IMR-90 (cell line): ENCODE data around the gene VRTN. TPM values are rescaled to one million over a fixed set of nuclear protein-coding genes. Genes with fewer than 3 reads are reported as not detected.

ENCODE experiments used
- ATAC-seq: fragments of 200-7000 bp; cut with Tn5 transposase; 2 replicates; pipeline ENCODE4 v1.9.1; 2020; ENCODE audit warnings: low read depth, mild to moderate bottlenecking, moderate library complexity
- BruUV-seq: library from RNA; stranded (reverse); fragments of 400-500 nt; replicated peaks from 2 replicates; lab custom pipeline; 2021; lab: Mats Ljungman, UMichigan
- CTCF ChIA-PET: fragments of 300-600 bp; formaldehyde crosslinking; extraction: SDS; loops from one replicate; lab custom pipeline; 2021; ENCODE audit warnings: antibody characterized with exemption; lab: Yijun Ruan, JAX
- POLR2A ChIA-PET: fragments of 300-600 bp; sonication (Branson Sonifier 250); formaldehyde crosslinking; loops from one replicate; lab custom pipeline; 2022; ENCODE audit warnings: antibody characterized with exemption; ENCODE audit not compliant: unreplicated experiment; lab: Charles Lee
- DNase-seq: peaks from one replicate; pipeline ENCODE4 v3.0.0; 2013
- H2AFZ ChIP-seq: replicated peaks from 2 replicates; pipeline ENCODE3; 2013; ENCODE audit warnings: low read length, mild to moderate bottlenecking; ENCODE audit not compliant: poor library complexity
- H2AK5ac ChIP-seq: 2 replicates; pipeline ENCODE4 v1.6.1; 2013; ENCODE audit warnings: low read depth, low read length, inconsistent platforms
- H2AK9ac ChIP-seq: replicated peaks from 2 replicates; pipeline ENCODE3; 2013; ENCODE audit warnings: mild to moderate bottlenecking, low read depth, low read length, moderate library complexity; ENCODE audit not compliant: poor library complexity
- H2BK120ac ChIP-seq: 2 replicates; pipeline ENCODE4 v1.6.1; 2013; ENCODE audit warnings: low read depth, low read length, inconsistent platforms
- H2BK15ac ChIP-seq: 3 replicates; pipeline ENCODE4 v1.6.1; 2013; ENCODE audit warnings: low read depth, low read length, inconsistent platforms
- H2BK20ac ChIP-seq: 2 replicates; pipeline ENCODE4 v1.6.1; 2013; ENCODE audit warnings: low read depth, mild to moderate bottlenecking, inconsistent platforms, low read length, moderate library complexity
- H2BK5ac ChIP-seq: 2 replicates; pipeline ENCODE4 v1.6.1; 2013; ENCODE audit warnings: mild to moderate bottlenecking, low read depth, low read length, inconsistent platforms; ENCODE audit not compliant: poor library complexity, severe bottlenecking
- H3K14ac ChIP-seq: replicated peaks from 2 replicates; pipeline ENCODE4 v1.6.1; 2013; ENCODE audit warnings: low read depth, low read length, inconsistent platforms
- H3K18ac ChIP-seq: 2 replicates; pipeline ENCODE4 v1.6.1; 2013; ENCODE audit warnings: low read depth, low read length, control low read depth
- H3K23ac ChIP-seq: 2 replicates; pipeline ENCODE4 v1.6.1; 2013; ENCODE audit warnings: low read depth, low read length, inconsistent platforms
- H3K27ac ChIP-seq: 2 replicates; pipeline ENCODE4 v1.5.1; 2013; ENCODE audit warnings: mild to moderate bottlenecking, control low read depth, low read length; ENCODE audit not compliant: insufficient read depth
- H3K27me3 ChIP-seq: 2 replicates; pipeline ENCODE4 v1.6.1; 2013; ENCODE audit warnings: low read length; ENCODE audit not compliant: control insufficient read depth, insufficient read depth
- H3K36me3 ChIP-seq: 2 replicates; pipeline ENCODE4 v1.6.1; 2013; ENCODE audit warnings: low read length, mixed read lengths; ENCODE audit not compliant: control insufficient read depth, insufficient read depth
- H3K4ac ChIP-seq: 2 replicates; pipeline ENCODE4 v1.6.1; 2013; ENCODE audit warnings: low read depth, low read length, inconsistent platforms
- H3K4me1 ChIP-seq: 2 replicates; pipeline ENCODE4 v1.6.1; 2013; ENCODE audit warnings: low read length, mixed read lengths; ENCODE audit not compliant: control insufficient read depth, insufficient read depth
- H3K4me2 ChIP-seq: 2 replicates; pipeline ENCODE4 v1.6.1; 2013; ENCODE audit warnings: low read depth, mild to moderate bottlenecking, control low read depth, low read length, moderate library complexity
- H3K4me3 ChIP-seq: 2 replicates; pipeline ENCODE4 v1.5.1; 2013; ENCODE audit warnings: low read depth, mild to moderate bottlenecking, control low read depth, low read length, moderate library complexity; ENCODE audit not compliant: insufficient read depth
- H3K56ac ChIP-seq: 2 replicates; pipeline ENCODE4 v1.6.1; 2013; ENCODE audit warnings: low read length, inconsistent platforms; ENCODE audit not compliant: insufficient read depth; ENCODE audit errors: extremely low read depth
- H3K79me1 ChIP-seq, 2 experiments: 2 replicates each; pipeline ENCODE4 v1.6.1; 2013; ENCODE audit warnings: low read length in 2 of 2, inconsistent platforms in 1 of 2, low read depth in 1 of 2
- H3K9ac ChIP-seq: 2 replicates; pipeline ENCODE4 v1.6.1; 2013; ENCODE audit warnings: low read depth, low read length, control low read depth
- H3K9me1 ChIP-seq: 2 replicates; pipeline ENCODE4 v1.6.1; 2013; ENCODE audit warnings: low read length, inconsistent platforms; ENCODE audit not compliant: insufficient read depth
- H3K9me3 ChIP-seq: 2 replicates; pipeline ENCODE4 v1.6.1; 2013; ENCODE audit warnings: low read length; ENCODE audit not compliant: control insufficient read depth, insufficient read depth
- H4K20me1 ChIP-seq: 2 replicates; pipeline ENCODE4 v1.6.1; 2013; ENCODE audit warnings: low read length, inconsistent platforms; ENCODE audit not compliant: insufficient read depth
- H4K5ac ChIP-seq: 2 replicates; pipeline ENCODE4 v1.6.1; 2013; ENCODE audit warnings: mild to moderate bottlenecking, low read depth, low read length, control low read depth
- H4K8ac ChIP-seq, 2 experiments: 2 replicates each; pipeline ENCODE4 v1.6.1; 2013; ENCODE audit warnings: low read depth in 2 of 2, low read length in 2 of 2, control low read depth in 1 of 2, inconsistent platforms in 1 of 2
- H4K91ac ChIP-seq: 2 replicates; pipeline ENCODE4 v1.6.1; 2013; ENCODE audit warnings: low read depth, low read length, inconsistent platforms; ENCODE audit not compliant: insufficient read depth
- BHLHE40 ChIP-seq: fragments of 150-350 bp; IDR thresholded peaks from 2 replicates; pipeline ENCODE4 v1.6.1; 2016; ENCODE audit warnings: mild to moderate bottlenecking, low read depth, low read length
- CEBPB ChIP-seq: IDR thresholded peaks from 2 replicates; pipeline ENCODE4 v1.6.1; 2012; ENCODE audit warnings: low read depth, low read length, improper control_type of control experiment
- CHD1 ChIP-seq: IDR thresholded peaks from 2 replicates; pipeline ENCODE4 v1.6.1; 2012; ENCODE audit warnings: low read depth, low read length, improper control_type of control experiment
- CTCF ChIP-seq: conservative IDR thresholded peaks from 2 replicates; pipeline ENCODE4 v1.5.1; 2012; ENCODE audit warnings: mild to moderate bottlenecking, low read depth, low read length, improper control_type of control experiment
- ELK1 ChIP-seq: fragments of 150-350 bp; IDR thresholded peaks from 2 replicates; pipeline ENCODE4 v1.6.1; 2016; ENCODE audit warnings: low read depth, mild to moderate bottlenecking, low read length, moderate library complexity, borderline replicate concordance
- FOS ChIP-seq: fragments of 150-350 bp; IDR thresholded peaks from 2 replicates; pipeline ENCODE4 v1.6.1; 2016; ENCODE audit warnings: low read depth, low read length
- MAFK ChIP-seq: IDR thresholded peaks from 2 replicates; pipeline ENCODE4 v1.6.1; 2012; ENCODE audit warnings: low read depth, low read length, improper control_type of control experiment
- MAZ ChIP-seq: IDR thresholded peaks from 2 replicates; pipeline ENCODE4 v1.6.1; 2012; ENCODE audit warnings: low read depth, mild to moderate bottlenecking, low read length, improper control_type of control experiment, moderate library complexity, borderline replicate concordance
- MXI1 ChIP-seq: IDR thresholded peaks from 2 replicates; pipeline ENCODE4 v1.6.1; 2012; ENCODE audit warnings: low read depth, mild to moderate bottlenecking, low read length, moderate library complexity, borderline replicate concordance
- NFE2L2 ChIP-seq: fragments of 150-350 bp; IDR thresholded peaks from 2 replicates; pipeline ENCODE4 v1.6.1; 2016; ENCODE audit warnings: low read depth, mild to moderate bottlenecking, low read length
- POLR2A ChIP-seq: IDR thresholded peaks from 2 replicates; pipeline ENCODE4 v1.6.1; 2012; ENCODE audit warnings: mild to moderate bottlenecking, low read depth, low read length
- RAD21 ChIP-seq: IDR thresholded peaks from 2 replicates; pipeline ENCODE4 v1.6.1; 2012; ENCODE audit warnings: low read length, improper control_type of control experiment
- RCOR1 ChIP-seq: IDR thresholded peaks from 2 replicates; pipeline ENCODE4 v1.6.1; 2012; ENCODE audit warnings: mild to moderate bottlenecking, low read length, improper control_type of control experiment; ENCODE audit not compliant: insufficient replicate concordance
- RFX5 ChIP-seq: IDR thresholded peaks from 2 replicates; pipeline ENCODE4 v1.8.0; 2012; ENCODE audit warnings: low read depth, mild to moderate bottlenecking, low read length, moderate library complexity
- SMC3 ChIP-seq: fragments of 150-350 bp; IDR thresholded peaks from 2 replicates; pipeline ENCODE4 v1.6.1; 2016; ENCODE audit warnings: low read depth, mild to moderate bottlenecking, antibody characterized with exemption, low read length, moderate library complexity
- USF2 ChIP-seq: fragments of 150-350 bp; IDR thresholded peaks from 2 replicates; pipeline ENCODE4 v1.6.1; 2017; ENCODE audit warnings: mild to moderate bottlenecking, antibody characterized with exemption, low read length, low read depth
- WGBS, 2 experiments: methylation state at CpG; one replicate each; pipeline versions ENCODE4 v1.1.5 to v1.1.7; 2013; ENCODE audit warnings: missing lambda C conversion rate in 2 of 2; ENCODE audit not compliant: insufficient read length in 1 of 2; ENCODE audit errors: extremely low coverage in 2 of 2; 5-methylcytosine and 5-hydroxymethylcytosine counted together
- dilution Hi-C: fragments of 300-500 bp; cut with HindIII; formaldehyde crosslinking; loops from one replicate; pipeline ENCODE4 v1.14.3; 2018; ENCODE audit warnings: low sequenced_read_pairs; ENCODE audit not compliant: unreplicated experiment
- in situ Hi-C: fragments of 300-500 bp; cut with MboI; formaldehyde crosslinking; loops from 3 replicates; pipeline ENCODE4 v1.14.3; 2019; ENCODE audit warnings: low sequenced_read_pairs, inconsistent platforms, mixed read lengths
- intact Hi-C: fragments of 100-400 bp; cut with micrococcal nuclease; formaldehyde crosslinking; loops from 2 replicates; pipeline ENCODE4 v1.10.0; 2022
- polyA plus RNA-seq, 3 experiments: library from polyadenylated mRNA; depleted of rRNA; stranded (reverse); fragments of >200 nt; gene quantifications; 2 replicates each; pipeline ENCODE4 v1.2.3, GENCODE V29; 2012; ENCODE audit warnings: low replicate concordance in 1 of 3
- total RNA-seq: library from RNA; depleted of rRNA; stranded (reverse); fragments of >200 nt; gene quantifications from 2 replicates; pipeline ENCODE4 v1.2.3, GENCODE V29; 2012

The VRTN gene
- total and polyA plus RNA-seq, 2 of the 4 experiments (the other 2 are of a cell fraction): not detected

GRCh38 chr14:74362361-74362915 is 14.2 kb downstream of the VRTN start:
- ChIA-PET POLR2A (no interaction called here), CTCF (interaction anchor here (0.7 to 1.3 kb wide), 2 partner anchors 12 to 180 kb away, joined by 3 read pairs; no protein-coding TSS in a partner anchor)
- H3K9ac ChIP-seq: no peak overlapping the region
- no peak overlapping the region for H2BK20ac ChIP-seq
- no peak overlapping the region for H4K91ac ChIP-seq
- H3K56ac ChIP-seq: no peak overlapping the region
- no peak overlapping the region for H3K4me3 ChIP-seq
- no peak overlapping the region for H3K4ac ChIP-seq
- DNase-seq (peak; percentile 68), ATAC-seq (peak; percentile 100)
- H2BK15ac ChIP-seq: no peak overlapping the region
- no peaks in the 10 kb centered on the region for H3K79me1 ChIP-seq
- no peak overlapping the region for H2BK120ac ChIP-seq
- H3K36me3 ChIP-seq: no peaks in the 10 kb centered on the region
- no peak overlapping the region for H3K23ac ChIP-seq
- no peaks in the 10 kb centered on the region for H4K20me1 ChIP-seq
- intact Hi-C loops: loop anchor here (1.0 to 10.0 kb wide), 3 partner anchors 117 to 442 kb away; no protein-coding TSS in a partner anchor
- whole genome bisulfite sequencing, 2 experiments: 6% methylated on average over 6 of the region's 12 CpGs; no CpG with 5 or more reads in 1 of the 2 experiments
- H2BK5ac ChIP-seq: no peak overlapping the region
- no peak overlapping the region for H2AK5ac ChIP-seq
- H3K27me3 ChIP-seq: peaks cover 48% of the 10 kb centered on the region
- in situ Hi-C loops: loop anchor here (5.0 kb wide), 1 partner anchor 110 kb away; no protein-coding TSS in a partner anchor
- H3K4me1 ChIP-seq: no peaks in the 10 kb centered on the region
- H4K8ac ChIP-seq: no peak overlapping the region
- no peak overlapping the region for H3K18ac ChIP-seq
- no peaks in the 10 kb centered on the region for H3K9me1 ChIP-seq
- H3K14ac ChIP-seq: no peak overlapping the region
- dilution Hi-C loops: no loop called here
- no peaks in the 10 kb centered on the region for H3K9me3 ChIP-seq
- H2AFZ ChIP-seq: peak overlapping the region; percentile 46
- peak; percentile 90 for TF ChIP-seq RAD21
- no peak for TF ChIP-seq RCOR1
- TF ChIP-seq CTCF: peak; percentile 95
- TF ChIP-seq RFX5: no peak
- no peak for TF ChIP-seq FOS
- TF ChIP-seq POLR2A: no peak
- no peak for TF ChIP-seq USF2
- peak; percentile 93 for TF ChIP-seq SMC3
- TF ChIP-seq NFE2L2: no peak
- TF ChIP-seq MXI1: no peak
- no peak for TF ChIP-seq MAZ
- TF ChIP-seq CEBPB: peak; percentile 82
- TF ChIP-seq MAFK: no peak
- TF ChIP-seq BHLHE40: peak; percentile 52; the same call in 1 of the 2 replicates
- TF ChIP-seq CHD1: no peak
- no peak for TF ChIP-seq ELK1
- no peak overlapping the region for H4K5ac ChIP-seq
- H3K4me2 ChIP-seq: no peak overlapping the region
- H2AK9ac ChIP-seq: no peak overlapping the region
- no TSS peak for BruUV-seq
- no peak overlapping the region for H3K27ac ChIP-seq
